Non-pigmented ciliary epithelial cell (primary cell): ENCODE results near the gene UPP2.

ENCODE experiments used
- DNase-seq: peaks from one replicate; pipeline ENCODE4 v3.0.0-alpha.2; 2010; ENCODE audit warnings: low read depth

Gene UPP2

GRCh38 chr2:158142165-158142564 lies 40.5 kb downstream of the UPP2 start:
- no peak for DNase-seq

- peak; percentile 36 for DNase-seq
Measured at GRCh38 chr2:158142568-158143332, 41.1 kb downstream of the UPP2 start.

DNA sequence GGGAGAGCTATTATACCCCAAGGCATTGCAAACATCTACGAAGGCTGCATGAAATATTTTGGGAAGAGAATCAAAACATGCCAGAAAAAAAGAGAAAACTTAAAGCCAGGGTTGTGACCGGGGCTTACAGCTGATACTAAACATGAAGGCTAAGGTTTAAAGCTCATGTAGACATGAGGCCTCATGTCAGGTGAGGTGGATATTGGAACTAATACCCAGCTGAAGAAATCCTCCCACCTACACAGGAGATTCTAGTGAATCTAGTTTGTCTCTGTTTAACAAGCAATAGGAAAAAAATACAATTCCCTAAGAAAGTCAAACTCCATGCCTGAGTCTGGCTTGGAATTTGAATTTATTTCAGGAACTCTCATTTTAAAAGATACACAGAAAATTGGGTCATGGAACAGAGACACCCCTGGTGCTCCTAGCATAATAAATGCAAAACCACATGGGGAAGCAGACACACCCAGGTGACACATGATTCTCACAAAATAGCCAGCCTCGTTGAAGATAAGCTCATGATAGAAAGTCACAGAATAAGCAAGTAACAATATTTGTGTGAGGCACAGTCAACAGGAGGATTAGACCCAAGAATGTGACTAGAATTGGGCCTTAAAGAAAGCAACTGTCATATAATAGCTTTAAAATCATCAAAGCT lies 42.2 kb downstream of the UPP2 start:
- no peak for DNase-seq

GRCh38 chr2:158144914-158145625 lies 43.4 kb downstream of the UPP2 start:
- no peak for DNase-seq

DNA sequence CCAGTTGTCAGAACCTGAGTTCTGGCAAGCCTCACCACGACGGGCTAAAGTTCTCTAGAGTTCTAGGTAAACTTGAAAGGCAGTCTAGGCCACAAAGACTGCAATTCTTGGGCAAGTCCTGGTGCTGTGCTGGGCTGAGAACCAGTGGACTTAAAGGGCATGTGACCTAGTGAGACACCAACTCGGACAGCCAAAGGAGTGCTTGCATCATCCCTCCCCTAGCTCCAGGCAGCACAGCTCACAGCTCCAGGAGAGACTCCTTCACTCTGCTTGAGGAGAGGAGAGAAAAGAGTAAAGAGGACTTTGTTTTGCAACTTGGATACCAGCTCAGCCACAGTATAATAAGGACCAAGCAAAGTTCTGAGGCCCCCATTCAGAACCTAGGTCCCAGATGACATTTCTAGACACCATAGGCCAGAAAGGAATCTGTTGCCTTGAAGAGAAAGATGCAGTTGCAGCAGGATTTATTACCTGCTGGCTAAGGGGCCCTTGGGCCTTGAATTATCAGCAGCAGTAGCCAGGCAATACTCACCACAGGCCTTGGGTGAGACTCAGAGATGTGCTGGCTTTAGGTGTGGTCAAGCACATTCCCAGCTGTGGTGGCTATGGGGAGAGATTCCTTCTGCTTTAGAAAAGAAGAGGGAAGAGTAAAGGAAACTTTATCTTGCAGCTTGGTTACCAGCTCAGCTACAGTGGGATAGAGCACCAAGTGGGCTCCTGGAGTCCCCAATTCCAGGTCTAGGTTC lies 51.8 kb downstream of the UPP2 start:
- no peak for DNase-seq

DNA sequence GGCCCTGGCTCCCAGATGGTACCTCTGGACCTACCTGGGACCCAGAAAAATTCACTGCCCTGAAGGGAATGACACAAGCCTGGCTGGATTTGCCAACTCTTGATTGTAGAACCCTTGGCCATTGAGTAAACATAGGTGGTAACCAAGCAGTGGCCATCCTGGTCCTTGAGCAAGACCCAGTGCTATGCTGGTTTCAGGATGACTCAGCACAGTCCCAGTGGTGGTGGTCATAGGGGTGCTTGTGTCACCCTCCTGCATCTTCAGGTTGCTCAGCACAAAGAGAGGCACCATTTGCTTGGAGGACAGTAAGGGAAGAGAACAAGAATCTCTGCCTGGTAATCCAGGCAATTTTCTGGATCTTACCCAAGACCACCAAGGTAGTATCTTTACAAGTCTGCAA lies 52.9 kb downstream of the UPP2 start:
- no peak for DNase-seq

DNA sequence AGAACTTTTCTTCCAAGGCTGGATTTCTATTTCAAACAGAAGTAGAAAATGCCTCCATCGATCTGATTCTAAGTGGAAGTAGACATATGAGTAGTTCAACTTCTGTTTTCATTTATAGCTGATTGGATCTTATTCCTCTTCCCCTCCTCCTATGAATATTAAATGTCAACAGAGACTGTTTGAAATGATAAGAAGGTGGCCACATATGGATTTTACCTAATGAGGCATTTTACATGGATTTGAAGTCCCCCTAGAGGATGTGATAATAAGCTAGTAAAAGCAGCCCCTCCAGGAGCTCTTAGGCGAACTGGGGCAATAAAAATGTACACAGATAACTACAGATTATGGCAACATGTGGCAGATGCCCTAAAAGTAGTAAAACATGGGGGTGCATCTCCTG lies 71.0 kb downstream of the UPP2 start:
- DNase-seq: no peak

DNA sequence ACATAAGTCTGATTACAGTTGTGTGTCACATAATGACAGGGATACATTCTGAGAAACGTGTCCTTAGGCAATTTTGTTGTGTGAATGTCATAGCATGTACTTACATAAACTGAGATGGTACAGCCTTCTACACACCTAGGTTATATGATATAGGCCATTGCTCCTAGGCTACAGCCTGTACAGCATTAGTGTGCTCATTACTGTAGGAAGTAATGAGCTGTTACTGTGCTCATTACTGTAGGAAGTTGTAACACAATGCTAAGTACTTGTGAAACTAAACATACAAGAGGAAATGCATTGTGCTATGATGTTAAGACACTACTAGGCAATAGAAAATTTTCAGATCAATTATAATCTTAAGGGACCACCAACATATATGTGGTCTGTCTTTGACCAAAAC lies 72.8 kb downstream of the UPP2 start:
- DNase-seq: no peak

GRCh38 chr2:158174956-158175355 lies 73.3 kb downstream of the UPP2 start:
- DNase-seq: no peak

DNA sequence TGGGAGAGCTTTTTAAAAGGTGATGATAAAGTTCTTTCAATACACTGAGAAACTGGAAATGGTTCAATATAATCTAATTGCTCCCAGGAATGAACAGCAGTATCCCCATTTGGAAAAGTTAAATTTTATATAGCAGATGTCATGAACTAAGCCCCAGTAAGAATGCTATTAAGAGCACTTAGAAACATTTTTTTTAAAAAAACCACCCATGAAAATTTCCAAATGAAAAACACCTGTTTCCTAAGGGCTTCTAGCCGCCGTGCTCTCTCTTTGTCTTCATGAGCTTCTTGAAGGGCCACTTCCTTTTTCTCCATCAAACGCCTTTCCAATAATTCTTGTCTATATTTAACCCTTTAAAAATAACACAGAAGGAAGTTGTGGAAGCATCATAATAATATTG lies 77.0 kb downstream of the UPP2 start:
- no peak for DNase-seq

DNA sequence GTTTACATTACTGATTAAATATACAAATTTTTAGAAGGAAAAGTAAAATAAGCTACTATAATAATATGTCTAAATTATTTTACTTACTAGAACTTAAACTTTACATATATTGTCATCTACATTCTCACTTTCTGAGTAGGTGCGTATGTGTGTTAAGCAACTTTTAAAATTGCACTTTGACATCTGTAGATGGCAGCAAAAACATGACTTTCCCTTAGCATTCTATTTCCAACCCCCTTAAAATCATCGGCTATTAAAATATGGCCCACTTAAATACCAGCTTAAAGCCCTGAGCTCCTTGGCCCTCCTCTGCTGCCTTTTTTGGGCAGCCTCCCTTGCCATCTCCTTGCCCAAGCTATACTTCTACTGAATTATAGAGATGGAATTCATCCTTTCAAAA lies 78.0 kb downstream of the UPP2 start:
- no peak for DNase-seq

GRCh38 chr2:158181171-158181570 lies 79.5 kb downstream of the UPP2 start:
- no peak for DNase-seq

- no peak for DNase-seq
Measured at GRCh38 chr2:158182676-158183295, 81.1 kb downstream of the UPP2 start.

GRCh38 chr2:158184001-158184400 lies 82.3 kb downstream of the UPP2 start:
- DNase-seq: no peak

DNA sequence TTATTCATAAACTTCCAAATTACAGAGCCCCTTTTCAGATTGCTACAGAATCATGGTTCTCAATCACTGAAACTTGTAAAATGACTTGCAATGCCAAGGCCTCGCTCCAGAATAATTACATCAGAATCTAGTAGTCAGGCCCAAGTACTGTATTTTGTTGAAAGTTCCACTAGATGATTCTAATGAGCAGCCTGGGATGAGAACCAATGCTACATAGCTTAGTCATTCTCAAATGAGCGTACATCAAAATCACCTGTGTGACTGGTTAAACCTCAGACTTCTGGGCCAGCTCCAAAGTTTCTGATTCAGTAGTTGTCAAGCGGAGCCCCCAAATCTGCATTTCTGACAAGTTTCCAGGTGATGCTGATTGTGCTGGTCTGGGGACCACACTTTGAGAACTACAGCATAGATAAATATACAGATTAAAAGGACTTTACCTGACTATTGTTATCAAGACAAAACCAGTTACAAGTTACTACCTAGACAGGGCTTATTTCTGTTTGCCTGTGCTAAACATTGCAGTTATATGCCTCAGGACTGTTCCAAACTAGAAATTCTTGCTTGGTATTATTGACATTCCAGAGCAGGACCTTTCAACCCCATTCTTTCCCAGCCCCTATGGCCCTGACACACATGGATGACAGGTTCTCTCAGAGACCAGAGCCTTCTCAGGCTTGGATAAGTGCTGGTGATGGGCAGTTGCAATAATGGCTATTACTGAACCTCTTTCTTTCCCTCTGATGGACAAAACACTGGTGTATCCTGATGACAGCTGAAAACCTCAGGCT lies 83.1 kb downstream of the UPP2 start:
- DNase-seq: no peak
